SK-N-SH (cell line): Measurements from ENCODE around the gene UCK1. TPM values are rescaled to one million over a fixed set of nuclear protein-coding genes. Genes with fewer than 3 reads are reported as not detected.

Experiments used
- CTCF ChIA-PET: fragments of 300-600, 350-600 bp; formaldehyde crosslinking; extraction: SDS; loops from one replicate; lab custom pipeline; 2021; lab: Yijun Ruan, JAX
- POLR2A ChIA-PET: fragments of 350-600 bp; sonication (Branson Sonifier 250); formaldehyde crosslinking; extraction: SDS; loops from one replicate; lab custom pipeline; 2020; ENCODE audit warnings: antibody characterized with exemption, inconsistent platforms; lab: Yijun Ruan, JAX
- DNase-seq: peaks from one replicate; pipeline ENCODE4 v3.0.0; 2012
- H2AFZ ChIP-seq: fragments of 200-600 bp; sonication (generic); 2 replicates; pipeline ENCODE4 v1.8.1; 2016; ENCODE audit warnings: antibody characterized with exemption, mild to moderate bottlenecking, low read depth
- H3F3A ChIP-seq: fragments of 200-600 bp; sonication (generic); replicated peaks from 2 replicates; pipeline ENCODE3; 2016; ENCODE audit warnings: antibody characterized with exemption, mild to moderate bottlenecking; ENCODE audit not compliant: insufficient read depth
- H3K27ac ChIP-seq, 2 experiments: fragments of 200-500 bp in 1 of 2; fragments of 200-600 bp in 1 of 2; sonication (Bioruptor generic) in 1 of 2; sonication (generic), shearing (Covaris generic) in 1 of 2; 2 replicates each; pipeline versions ENCODE4 v1.5.1 to v1.6.1; 2014 to 2016; ENCODE audit warnings: low read depth in 2 of 2, inconsistent platforms in 1 of 2, low read length in 1 of 2, mild to moderate bottlenecking in 1 of 2, mixed read lengths in 1 of 2
- H3K27me3 ChIP-seq: fragments of 200-600 bp; sonication (generic), shearing (Covaris generic); 2 replicates; pipeline ENCODE4 v1.6.1; 2016; ENCODE audit warnings: mixed run types; ENCODE audit not compliant: insufficient read depth
- H3K36me3 ChIP-seq, 2 experiments: fragments of 200-500 bp in 1 of 2; fragments of 200-600 bp in 1 of 2; sonication (Bioruptor generic) in 1 of 2; sonication (generic) in 1 of 2; replicated peaks in 1 of 2; 2 replicates each; pipeline versions ENCODE3 to v1.5.1; 2014 to 2016; ENCODE audit warnings: low read length in 1 of 2, mild to moderate bottlenecking in 1 of 2; ENCODE audit not compliant: insufficient read depth in 2 of 2, control insufficient read depth in 1 of 2
- H3K4me1 ChIP-seq, 2 experiments: fragments of 200-500 bp in 1 of 2; fragments of 200-600 bp in 1 of 2; sonication (Bioruptor generic) in 1 of 2; sonication (generic), shearing (Covaris generic) in 1 of 2; 2 replicates each; pipeline versions ENCODE4 v1.5.1 to v1.6.1; 2014 to 2016; ENCODE audit warnings: low read depth in 1 of 2, low read length in 1 of 2, mixed run types in 1 of 2; ENCODE audit not compliant: insufficient read depth in 2 of 2, control insufficient read depth in 1 of 2
- H3K4me2 ChIP-seq: fragments of 200-600 bp; sonication (generic), shearing (Covaris generic); 2 replicates; pipeline ENCODE4 v1.6.1; 2017; ENCODE audit warnings: mixed run types
- H3K4me3 ChIP-seq, 2 experiments: fragments of 200-500 bp in 1 of 2; fragments of 200-600 bp in 1 of 2; sonication (Bioruptor generic) in 1 of 2; sonication (generic), shearing (Covaris generic) in 1 of 2; 2 replicates each; pipeline versions ENCODE4 v1.5.1 to v1.8.1; 2014 to 2016; ENCODE audit warnings: low read depth in 2 of 2, inconsistent platforms in 1 of 2, low read length in 1 of 2, mild to moderate bottlenecking in 1 of 2, mixed read lengths in 1 of 2, moderate library complexity in 1 of 2
- H3K79me2 ChIP-seq: fragments of 200-600 bp; sonication (generic); 2 replicates; pipeline ENCODE4 v1.8.1; 2017; ENCODE audit warnings: mild to moderate bottlenecking; ENCODE audit not compliant: insufficient read depth
- H3K9ac ChIP-seq: fragments of 200-600 bp; sonication (generic); 2 replicates; pipeline ENCODE4 v1.6.1; 2017; ENCODE audit warnings: mixed run types
- H3K9me2 ChIP-seq: fragments of 200-600 bp; sonication (generic); 2 replicates; pipeline ENCODE4 v1.6.1; 2017; ENCODE audit warnings: mixed run types
- H3K9me3 ChIP-seq: fragments of 200-600 bp; sonication (generic); 2 replicates; pipeline ENCODE4 v1.6.1; 2017; ENCODE audit warnings: mixed run types, mild to moderate bottlenecking, moderate library complexity
- H4K20me1 ChIP-seq: fragments of 200-600 bp; sonication (generic); 2 replicates; pipeline ENCODE4 v1.6.1; 2017; ENCODE audit warnings: mild to moderate bottlenecking, mixed run types; ENCODE audit not compliant: insufficient read depth
- ELF1 ChIP-seq: IDR thresholded peaks from 2 replicates; pipeline ENCODE4 v1.4.0; 2012
- EP300 ChIP-seq, 2 experiments: IDR thresholded peaks; 2 replicates each; pipeline versions ENCODE4 v1.4.0 to v1.6.1; 2012; ENCODE audit warnings: borderline replicate concordance in 1 of 2, low read depth in 1 of 2, low read length in 1 of 2
- FOSL2 ChIP-seq: IDR thresholded peaks from 2 replicates; pipeline ENCODE4 v1.4.0; 2012; ENCODE audit warnings: low read depth, mild to moderate bottlenecking, moderate library complexity, borderline replicate concordance
- FOXJ3 ChIP-seq: sonication (generic); formaldehyde crosslinking; IDR thresholded peaks from 2 replicates; pipeline ENCODE4 v1.5.1; 2020; ENCODE audit warnings: mild to moderate bottlenecking, missing genetic modification reagents
- JUND ChIP-seq: IDR thresholded peaks from 2 replicates; pipeline ENCODE4 v1.4.0; 2012
- MXI1 ChIP-seq: IDR thresholded peaks from 2 replicates; pipeline ENCODE4 v1.6.1; 2012; ENCODE audit warnings: mild to moderate bottlenecking, low read depth, low read length, improper control_type of control experiment
- POLR2AphosphoS5 ChIP-seq: IDR thresholded peaks from 2 replicates; pipeline ENCODE4 v1.6.1; 2012; ENCODE audit warnings: low read depth, low read length
- REST ChIP-seq: IDR thresholded peaks from 2 replicates; pipeline ENCODE4 v1.6.1; 2012; ENCODE audit warnings: mild to moderate bottlenecking, low read depth, low read length, moderate library complexity
- SMC3 ChIP-seq: IDR thresholded peaks from 2 replicates; pipeline ENCODE4 v1.6.1; 2012; ENCODE audit warnings: low read depth, low read length, improper control_type of control experiment
- TAF1 ChIP-seq: IDR thresholded peaks from 2 replicates; pipeline ENCODE4 v1.6.1; 2012; ENCODE audit warnings: low read depth, mild to moderate bottlenecking, low read length, moderate library complexity, borderline replicate concordance
- USF2 ChIP-seq: fragments of 150-350 bp; IDR thresholded peaks from 2 replicates; pipeline ENCODE4 v1.6.1; 2017; ENCODE audit warnings: antibody characterized with exemption, low read length, low read depth, borderline replicate concordance
- ZBTB33 ChIP-seq: IDR thresholded peaks from 2 replicates; pipeline ENCODE4 v1.4.0; 2012; ENCODE audit warnings: low read depth, borderline replicate concordance
- WGBS: methylation state at CpG from one replicate; pipeline ENCODE4 v1.1.6; 2017; ENCODE audit warnings: low lambda C conversion rate; 5-methylcytosine and 5-hydroxymethylcytosine counted together
- polyA plus RNA-seq, 3 experiments: library from polyadenylated mRNA; depleted of rRNA; stranded (reverse); fragments of >200 nt; gene quantifications; 2 replicates each; pipeline ENCODE4 v1.2.3, GENCODE V29; 2012

The UCK1 gene
- polyA plus RNA-seq, 1 of the 3 experiments (the other 2 are of a cell fraction), result 32.9 TPM

- H3K36me3 ChIP-seq, result no peaks in the 10 kb centered on the region
- no peaks in the 10 kb centered on the region for H3K9me2 ChIP-seq
- no peak overlapping the region for H3K4me2 ChIP-seq
- ChIA-PET POLR2A (no interaction called here), CTCF (interaction anchor here (1.0 kb wide), 1 partner anchor 67 kb away, joined by 3 read pairs; no protein-coding TSS in a partner anchor)
- H3K27ac ChIP-seq, result no peak overlapping the region
- 68% methylated on average over 6 of the region's 6 CpGs for WGBS
- H3K9me3 ChIP-seq, result peaks cover 15% of the 10 kb centered on the region
- H3K27me3 ChIP-seq, result peaks cover 33% of the 10 kb centered on the region
- H3K4me1 ChIP-seq, result peaks cover 0 to 7% of the 10 kb centered on the region in 2 experiments; a peak in 1 of 4 replicates
- no peak overlapping the region for H2AFZ ChIP-seq
- H3K9ac ChIP-seq, result no peak overlapping the region
- H4K20me1 ChIP-seq, result no peaks in the 10 kb centered on the region
- no peaks in the 10 kb centered on the region for H3K79me2 ChIP-seq
- TF ChIP-seq SMC3, result no peak
- TF ChIP-seq FOSL2, result no peak
- no peak for TF ChIP-seq EP300 (IDR thresholded peaks at IDR 0.05; ENCODE audit: borderline replicate concordance in 1 of 2, low read depth in 1 of 2, low read length in 1 of 2)
- no peak for TF ChIP-seq ZBTB33
- no peak for TF ChIP-seq MXI1
- TF ChIP-seq REST, result no peak
- no peak for TF ChIP-seq ELF1
- TF ChIP-seq JUND, result no peak
- TF ChIP-seq USF2, result no peak
- no peak for TF ChIP-seq TAF1
- TF ChIP-seq POLR2AphosphoS5, result no peak
- TF ChIP-seq FOXJ3 (CRISPR knock-in tag), result no peak
- H3F3A ChIP-seq, result no peaks in the 10 kb centered on the region
- no peak overlapping the region for H3K4me3 ChIP-seq
- DNase-seq, result no peak
These were observed 12.1 kb upstream of the UCK1 start for GRCh38 chr9:131543141-131543540.
